Esophagus muscularis mucosa (tissue), 4 donors: ENCODE measurements around the gene COL25A1. TPM values are rescaled to one million over a fixed set of nuclear protein-coding genes. Genes with fewer than 3 reads are reported as not detected.

Experiments used
- DNase-seq: peaks from one replicate; pipeline ENCODE4 v3.0.0-alpha.2; 2017; ENCODE audit errors: extremely low spot score
- H3K27ac ChIP-seq, 4 donors: fragments of 200-600 bp; sonication (generic); replicated peaks in 1 of 4; 1 replicate in 3 of 4; 2 replicates in 1 of 4; pipeline ENCODE4 v1.5.1; 2016 to 2019; ENCODE audit warnings: mild to moderate bottlenecking in 1 of 4
- H3K27me3 ChIP-seq, 4 donors: fragments of 200-600 bp; sonication (generic); one replicate each; pipeline versions ENCODE4 v1.5.1 to v1.6.0; 2016 to 2019
- H3K36me3 ChIP-seq, 4 donors: fragments of 200-600 bp; sonication (generic); one replicate each; pipeline ENCODE4 v1.5.1; 2016 to 2019
- H3K4me1 ChIP-seq, 4 donors: fragments of 200-600 bp; sonication (generic); one replicate each; pipeline ENCODE4 v1.5.1; 2016 to 2019
- H3K4me3 ChIP-seq, 4 donors: fragments of 200-600 bp; sonication (generic); 1 replicate in 2 of 4; 2 replicates in 2 of 4; pipeline ENCODE4 v1.5.1; 2016 to 2019; ENCODE audit warnings: mild to moderate bottlenecking in 4 of 4, moderate library complexity in 1 of 4
- H3K9me3 ChIP-seq, 4 donors: fragments of 200-600 bp; sonication (generic); 1 replicate in 3 of 4; 2 replicates in 1 of 4; pipeline ENCODE4 v1.5.1; 2016 to 2019
- CTCF ChIP-seq, 3 experiments: fragments of 200-600 bp in 2 of 3; fragments of 450-650 bp in 1 of 3; sonication (generic) in 2 of 3; IDR thresholded peaks; one replicate each; pipeline ENCODE4 v1.5.1; 2017 to 2019; ENCODE audit warnings: antibody characterized with exemption in 3 of 3, mild to moderate bottlenecking in 2 of 3, moderate library complexity in 1 of 3
- EP300 ChIP-seq: sonication (generic); formaldehyde crosslinking; IDR thresholded peaks from one replicate; pipeline ENCODE4 v1.6.1; 2017; ENCODE audit warnings: antibody characterized with exemption
- POLR2A ChIP-seq: fragments of 450-650 bp; IDR thresholded peaks from one replicate; pipeline ENCODE4 v1.6.1; 2017; ENCODE audit warnings: antibody characterized with exemption, moderate library complexity, mild to moderate bottlenecking, low read depth
- POLR2AphosphoS5 ChIP-seq, 2 donors: sonication (generic); formaldehyde crosslinking; IDR thresholded peaks; one replicate each; pipeline ENCODE4 v1.6.1; 2017; ENCODE audit warnings: antibody characterized with exemption in 2 of 2
- WGBS: methylation state at CpG from one replicate; pipeline ENCODE4 v1.1.5; 2018; 5-methylcytosine and 5-hydroxymethylcytosine counted together
- intact Hi-C: fragments of 100-400 bp; cut with DNase I; formaldehyde crosslinking; loops from one replicate; pipeline ENCODE4 v1.15.1; 2023
- total RNA-seq, 4 donors: library from RNA; depleted of rRNA; stranded (reverse); fragments of >200 nt; gene quantifications; one replicate each; pipeline versions ENCODE4 v1.1.0 to v1.2.1, GENCODE V29; 2016

Gene COL25A1
- total RNA-seq, 4 donors from 2014 or later = 1.0 to 3.7 (median 2.0) TPM

GRCh38 chr4:109278594-109279031 lies 23.8 kb downstream of the COL25A1 start:
- H3K4me1 ChIP-seq = no peaks in the 10 kb centered on the region
- no peak for DNase-seq
- intact Hi-C loops = no loop called here
- H3K4me3 ChIP-seq = no peak overlapping the region
- H3K9me3 ChIP-seq = no peaks in the 10 kb centered on the region
- 56% methylated on average over 3 of the region's 3 CpGs for WGBS
- H3K36me3 ChIP-seq = no peaks in the 10 kb centered on the region
- no peaks in the 10 kb centered on the region for H3K27me3 ChIP-seq
- H3K27ac ChIP-seq = no peak overlapping the region
- TF ChIP-seq EP300 = no peak
- no peak for TF ChIP-seq POLR2A
- TF ChIP-seq POLR2AphosphoS5 (IDR thresholded peaks at IDR 0.05) = no peak
- TF ChIP-seq CTCF (IDR thresholded peaks at IDR 0.05) = no peak

- H3K27ac ChIP-seq = no peak overlapping the region
- intact Hi-C loops = no loop called here
Observed at GRCh38 chr4:109276482-109277095, 25.9 kb downstream of the COL25A1 start.

GRCh38 chr4:109275066-109275745 lies 27.3 kb downstream of the COL25A1 start:
- TF ChIP-seq POLR2AphosphoS5 (IDR thresholded peaks at IDR 0.05) (no peak), POLR2A (no peak), EP300 (no peak), CTCF (IDR thresholded peaks at IDR 0.05) (no peak)
- H3K4me3 ChIP-seq = no peak overlapping the region
- WGBS = 82% methylated on average over 6 of the region's 6 CpGs
- H3K27me3 ChIP-seq = no peaks in the 10 kb centered on the region
- intact Hi-C loops = no loop called here
- H3K27ac ChIP-seq = no peak overlapping the region
- H3K9me3 ChIP-seq = no peaks in the 10 kb centered on the region
- H3K36me3 ChIP-seq = no peaks in the 10 kb centered on the region
- DNase-seq = no peak
- no peaks in the 10 kb centered on the region for H3K4me1 ChIP-seq

More at GRCh38 chr4:109276482-109277095, 25.9 kb downstream of the COL25A1 start:
- TF ChIP-seq POLR2AphosphoS5 (IDR thresholded peaks at IDR 0.05) (no peak), EP300 (no peak), POLR2A (no peak), CTCF (IDR thresholded peaks at IDR 0.05) (no peak)
- no peak for DNase-seq
- Histone ChIP-seq H3K4me3 (no peak overlapping the region), H3K27me3 (no peaks in the 10 kb centered on the region), H3K36me3 (no peaks in the 10 kb centered on the region), H3K4me1 (no peaks in the 10 kb centered on the region), H3K9me3 (no peaks in the 10 kb centered on the region)
- 87% methylated on average over 5 of the region's 5 CpGs for WGBS

GRCh38 chr4:109266891-109267290 lies 35.6 kb downstream of the COL25A1 start:
- Histone ChIP-seq H3K36me3 (no peaks in the 10 kb centered on the region), H3K9me3 (no peaks in the 10 kb centered on the region), H3K4me3 (no peak overlapping the region), H3K4me1 (peaks cover 0 to 14% (median 1%) of the 10 kb centered on the region in 4 donors), H3K27ac (no peak overlapping the region), H3K27me3 (no peaks in the 10 kb centered on the region)
- no peak for TF ChIP-seq CTCF (IDR thresholded peaks at IDR 0.05)
- no peak for TF ChIP-seq POLR2AphosphoS5 (IDR thresholded peaks at IDR 0.05)
- TF ChIP-seq POLR2A = no peak
- no peak for TF ChIP-seq EP300
- intact Hi-C loops = no loop called here
- no peak for DNase-seq
